HepG2 (cell line): ENCODE data around the gene SIGMAR1. TPM values are rescaled to one million over a fixed set of nuclear protein-coding genes. Genes with fewer than 3 reads are reported as not detected.

Source experiments
- BATF2 ChIP-seq: sonication (generic); formaldehyde crosslinking; IDR thresholded peaks from 2 replicates; pipeline ENCODE4 v1.8.0; 2022; ENCODE audit warnings: mild to moderate bottlenecking, missing genetic modification reagents, moderate library complexity
- CEBPG ChIP-seq: IDR thresholded peaks from 2 replicates; pipeline ENCODE4 v1.6.1; 2016
- HMG20B ChIP-seq: conservative IDR thresholded peaks from 2 replicates; pipeline ENCODE4 v1.6.1; 2016; ENCODE audit warnings: missing genetic modification reagents, missing compliant biosample characterization
- JUNB ChIP-seq: sonication (generic); formaldehyde crosslinking; IDR thresholded peaks from 2 replicates; pipeline ENCODE4 v1.8.0; 2022; ENCODE audit warnings: missing genetic modification reagents, mild to moderate bottlenecking, borderline replicate concordance
- KLF6 ChIP-seq: IDR thresholded peaks from 2 replicates; pipeline ENCODE4 v1.8.0; 2016; ENCODE audit warnings: missing biosample characterization, missing genetic modification reagents
- MAFK ChIP-seq, 2 experiments: IDR thresholded peaks in 1 of 2; conservative IDR thresholded peaks in 1 of 2; 2 replicates each; pipeline ENCODE4 v1.6.1; 2011; ENCODE audit warnings: improper control_type of control experiment in 2 of 2, low read length in 2 of 2
- MYPOP ChIP-seq: sonication (generic); formaldehyde crosslinking; IDR thresholded peaks from 2 replicates; pipeline ENCODE4 v1.8.1; 2023; ENCODE audit warnings: mild to moderate bottlenecking, moderate library complexity, missing genetic modification reagents
- SALL2 ChIP-seq: sonication (generic); formaldehyde crosslinking; IDR thresholded peaks from 2 replicates; pipeline ENCODE4 v1.8.1; 2023; ENCODE audit warnings: mild to moderate bottlenecking, missing genetic modification reagents, inconsistent platforms
- SETDB1 ChIP-seq: sonication (generic); formaldehyde crosslinking; IDR thresholded peaks from 2 replicates; pipeline ENCODE4 v1.5.1; 2020; ENCODE audit warnings: missing genetic modification reagents, mild to moderate bottlenecking, borderline replicate concordance
- TFAP4 ChIP-seq: sonication (generic); IDR thresholded peaks from 2 replicates; pipeline ENCODE4 v1.6.1; 2016; ENCODE audit warnings: low read depth, borderline replicate concordance
- ZMYM3 ChIP-seq: sonication (generic); formaldehyde crosslinking; IDR thresholded peaks from 2 replicates; pipeline ENCODE4 v1.5.1; 2020; ENCODE audit warnings: mild to moderate bottlenecking, missing genetic modification reagents
- ZNF607 ChIP-seq: sonication (generic); formaldehyde crosslinking; IDR thresholded peaks from 2 replicates; pipeline ENCODE4 v1.5.1; 2020; ENCODE audit warnings: missing genetic modification reagents, mild to moderate bottlenecking, borderline replicate concordance
- polyA plus RNA-seq, 8 experiments: library from polyadenylated mRNA; depleted of rRNA in 3 of 8; stranded (reverse) in 7 of 8; unstranded in 1 of 8; fragments of >200 nt; fragmentation: Illumina TruSeq in 4 of 8; extraction: Trizol in 4 of 8; gene quantifications; 2 replicates each; pipeline versions ENCODE4 v1.2.1 to v1.2.3, GENCODE V29; 2011 to 2016; ENCODE audit warnings: low read depth in 4 of 8, missing spikeins in 1 of 8, mixed read lengths in 1 of 8; ENCODE audit not compliant: insufficient read depth in 1 of 8
- total RNA-seq, 5 experiments: library from RNA; depleted of rRNA; stranded (reverse); fragments of >200 nt; fragmentation: Illumina TruSeq; extraction: Trizol; gene quantifications; 2 replicates each; pipeline ENCODE4 v1.2.3, GENCODE V29; 2016; ENCODE audit warnings: low read depth in 1 of 5
- TF ChIP-seq, protein P1 (sequence below): IDR thresholded peaks from 2 replicates; pipeline ENCODE4 v1.6.1; 2016; ENCODE audit warnings: low read depth, missing genetic modification reagents, missing compliant biosample characterization
- TF ChIP-seq, protein P2 (sequence below): IDR thresholded peaks from 2 replicates; pipeline ENCODE4 v1.6.1; 2016; ENCODE audit warnings: missing compliant biosample characterization, missing genetic modification reagents, borderline replicate concordance
- TF ChIP-seq, protein P3 (sequence below): sonication (generic); formaldehyde crosslinking; IDR thresholded peaks from 2 replicates; pipeline ENCODE4 v1.9.0; 2021; ENCODE audit warnings: missing genetic modification reagents, borderline replicate concordance

SIGMAR1 gene
- total and polyA plus RNA-seq, 2 of the 13 experiments (the other 11 are each of a cell fraction or from before 2014, with no cell fraction given): 38.9 to 60.8 TPM

GRCh38 chr9:34620061-34620994 lies 17.3 kb downstream of the SIGMAR1 start, which contains the start of gene DCTN3 (continued):
- TF ChIP-seq MYPOP (CRISPR knock-in tag): no peak
- TF ChIP-seq, protein P1, sequence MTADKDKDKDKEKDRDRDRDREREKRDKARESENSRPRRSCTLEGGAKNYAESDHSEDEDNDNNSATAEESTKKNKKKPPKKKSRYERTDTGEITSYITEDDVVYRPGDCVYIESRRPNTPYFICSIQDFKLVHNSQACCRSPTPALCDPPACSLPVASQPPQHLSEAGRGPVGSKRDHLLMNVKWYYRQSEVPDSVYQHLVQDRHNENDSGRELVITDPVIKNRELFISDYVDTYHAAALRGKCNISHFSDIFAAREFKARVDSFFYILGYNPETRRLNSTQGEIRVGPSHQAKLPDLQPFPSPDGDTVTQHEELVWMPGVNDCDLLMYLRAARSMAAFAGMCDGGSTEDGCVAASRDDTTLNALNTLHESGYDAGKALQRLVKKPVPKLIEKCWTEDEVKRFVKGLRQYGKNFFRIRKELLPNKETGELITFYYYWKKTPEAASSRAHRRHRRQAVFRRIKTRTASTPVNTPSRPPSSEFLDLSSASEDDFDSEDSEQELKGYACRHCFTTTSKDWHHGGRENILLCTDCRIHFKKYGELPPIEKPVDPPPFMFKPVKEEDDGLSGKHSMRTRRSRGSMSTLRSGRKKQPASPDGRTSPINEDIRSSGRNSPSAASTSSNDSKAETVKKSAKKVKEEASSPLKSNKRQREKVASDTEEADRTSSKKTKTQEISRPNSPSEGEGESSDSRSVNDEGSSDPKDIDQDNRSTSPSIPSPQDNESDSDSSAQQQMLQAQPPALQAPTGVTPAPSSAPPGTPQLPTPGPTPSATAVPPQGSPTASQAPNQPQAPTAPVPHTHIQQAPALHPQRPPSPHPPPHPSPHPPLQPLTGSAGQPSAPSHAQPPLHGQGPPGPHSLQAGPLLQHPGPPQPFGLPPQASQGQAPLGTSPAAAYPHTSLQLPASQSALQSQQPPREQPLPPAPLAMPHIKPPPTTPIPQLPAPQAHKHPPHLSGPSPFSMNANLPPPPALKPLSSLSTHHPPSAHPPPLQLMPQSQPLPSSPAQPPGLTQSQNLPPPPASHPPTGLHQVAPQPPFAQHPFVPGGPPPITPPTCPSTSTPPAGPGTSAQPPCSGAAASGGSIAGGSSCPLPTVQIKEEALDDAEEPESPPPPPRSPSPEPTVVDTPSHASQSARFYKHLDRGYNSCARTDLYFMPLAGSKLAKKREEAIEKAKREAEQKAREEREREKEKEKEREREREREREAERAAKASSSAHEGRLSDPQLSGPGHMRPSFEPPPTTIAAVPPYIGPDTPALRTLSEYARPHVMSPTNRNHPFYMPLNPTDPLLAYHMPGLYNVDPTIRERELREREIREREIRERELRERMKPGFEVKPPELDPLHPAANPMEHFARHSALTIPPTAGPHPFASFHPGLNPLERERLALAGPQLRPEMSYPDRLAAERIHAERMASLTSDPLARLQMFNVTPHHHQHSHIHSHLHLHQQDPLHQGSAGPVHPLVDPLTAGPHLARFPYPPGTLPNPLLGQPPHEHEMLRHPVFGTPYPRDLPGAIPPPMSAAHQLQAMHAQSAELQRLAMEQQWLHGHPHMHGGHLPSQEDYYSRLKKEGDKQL (CRISPR knock-in tag): no peak
- TF ChIP-seq, protein P2, sequence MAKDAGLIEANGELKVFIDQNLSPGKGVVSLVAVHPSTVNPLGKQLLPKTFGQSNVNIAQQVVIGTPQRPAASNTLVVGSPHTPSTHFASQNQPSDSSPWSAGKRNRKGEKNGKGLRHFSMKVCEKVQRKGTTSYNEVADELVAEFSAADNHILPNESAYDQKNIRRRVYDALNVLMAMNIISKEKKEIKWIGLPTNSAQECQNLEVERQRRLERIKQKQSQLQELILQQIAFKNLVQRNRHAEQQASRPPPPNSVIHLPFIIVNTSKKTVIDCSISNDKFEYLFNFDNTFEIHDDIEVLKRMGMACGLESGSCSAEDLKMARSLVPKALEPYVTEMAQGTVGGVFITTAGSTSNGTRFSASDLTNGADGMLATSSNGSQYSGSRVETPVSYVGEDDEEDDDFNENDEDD (CRISPR knock-in tag): peak; percentile 42; the same call in 1 of the 2 replicates
- 0 out of 2 replicates have a peak, but pooled peaks have one; percentile 28 for TF ChIP-seq CEBPG
- TF ChIP-seq JUNB (CRISPR knock-in tag): no peak
- no peak for TF ChIP-seq MAFK (conservative IDR thresholded peaks at IDR 0.05 in 1 of 2, IDR thresholded peaks at IDR 0.05 in 1 of 2; ENCODE audit: low read length in 2 of 2)
- TF ChIP-seq SETDB1: no peak
- TF ChIP-seq KLF6 (CRISPR knock-in tag): no peak
- TF ChIP-seq, protein P3, sequence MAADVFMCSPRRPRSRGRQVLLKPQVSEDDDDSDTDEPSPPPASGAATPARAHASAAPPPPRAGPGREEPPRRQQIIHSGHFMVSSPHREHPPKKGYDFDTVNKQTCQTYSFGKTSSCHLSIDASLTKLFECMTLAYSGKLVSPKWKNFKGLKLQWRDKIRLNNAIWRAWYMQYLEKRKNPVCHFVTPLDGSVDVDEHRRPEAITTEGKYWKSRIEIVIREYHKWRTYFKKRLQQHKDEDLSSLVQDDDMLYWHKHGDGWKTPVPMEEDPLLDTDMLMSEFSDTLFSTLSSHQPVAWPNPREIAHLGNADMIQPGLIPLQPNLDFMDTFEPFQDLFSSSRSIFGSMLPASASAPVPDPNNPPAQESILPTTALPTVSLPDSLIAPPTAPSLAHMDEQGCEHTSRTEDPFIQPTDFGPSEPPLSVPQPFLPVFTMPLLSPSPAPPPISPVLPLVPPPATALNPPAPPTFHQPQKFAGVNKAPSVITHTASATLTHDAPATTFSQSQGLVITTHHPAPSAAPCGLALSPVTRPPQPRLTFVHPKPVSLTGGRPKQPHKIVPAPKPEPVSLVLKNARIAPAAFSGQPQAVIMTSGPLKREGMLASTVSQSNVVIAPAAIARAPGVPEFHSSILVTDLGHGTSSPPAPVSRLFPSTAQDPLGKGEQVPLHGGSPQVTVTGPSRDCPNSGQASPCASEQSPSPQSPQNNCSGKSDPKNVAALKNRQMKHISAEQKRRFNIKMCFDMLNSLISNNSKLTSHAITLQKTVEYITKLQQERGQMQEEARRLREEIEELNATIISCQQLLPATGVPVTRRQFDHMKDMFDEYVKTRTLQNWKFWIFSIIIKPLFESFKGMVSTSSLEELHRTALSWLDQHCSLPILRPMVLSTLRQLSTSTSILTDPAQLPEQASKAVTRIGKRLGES (CRISPR knock-in tag): no peak
- TF ChIP-seq HMG20B (CRISPR knock-in tag): no peak
- peak; percentile 57; the same call in 1 of the 2 replicates for TF ChIP-seq ZNF607 (CRISPR knock-in tag)
- TF ChIP-seq ZMYM3: no peak
- no peak for TF ChIP-seq SALL2 (CRISPR knock-in tag)
- no peak for TF ChIP-seq BATF2
- TF ChIP-seq TFAP4: no peak
